ENCODE measurements around the gene GRB2. TPM values are rescaled to one million over a fixed set of nuclear protein-coding genes. Genes with fewer than 3 reads are reported as not detected.

GRB2 gene
- total and polyA plus RNA-seq, 10 of the 15 experiments (the other 5 are each of a cell fraction or from before 2014, with no cell fraction given) = 113 to 268 (median 158) TPM

DNA sequence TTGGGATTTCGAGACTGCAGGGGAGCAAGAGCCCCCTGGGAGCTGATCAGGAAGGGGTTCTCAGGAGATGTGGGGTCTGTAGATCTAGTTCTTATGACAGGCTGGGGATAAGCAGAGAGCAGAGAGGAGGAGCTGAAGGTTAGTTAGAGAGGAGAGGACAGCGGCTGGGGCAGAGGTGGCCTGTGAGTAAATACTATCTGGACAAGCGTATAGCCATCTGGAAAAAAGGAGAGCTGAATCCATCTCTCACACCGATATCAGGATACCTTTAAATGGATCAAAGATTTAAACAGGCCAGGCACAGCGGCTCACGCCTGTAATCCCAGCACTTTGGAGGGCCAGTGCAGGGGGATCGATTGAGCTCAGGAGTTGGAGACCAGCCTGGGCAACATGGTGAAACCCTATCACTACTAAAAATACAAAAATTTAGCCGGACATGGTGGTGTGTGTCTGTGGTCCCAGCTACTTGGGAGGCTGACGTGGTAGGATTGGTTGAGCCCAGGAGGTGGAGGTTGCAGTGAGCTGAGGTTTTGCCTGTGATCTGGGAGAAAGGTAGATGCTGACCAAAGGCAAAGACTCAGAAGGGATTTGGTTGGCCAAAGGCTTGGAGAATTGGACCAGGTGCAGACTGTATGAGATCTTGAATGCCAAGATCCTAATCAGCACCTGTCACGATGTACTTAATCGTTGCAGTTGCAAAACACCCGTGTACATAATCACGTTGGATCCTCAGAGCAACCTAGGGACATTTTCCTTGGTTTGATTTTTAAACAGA lies 97.3 kb downstream of the GRB2 start:
- H3K4me2 ChIP-seq (ENCODE audit: control insufficient read depth, insufficient read depth) = no peak overlapping the region
- H3K79me2 ChIP-seq (ENCODE audit: control insufficient read depth, insufficient read depth, low read length) = no peaks in the 10 kb centered on the region
- no peak for FAIRE-seq
- ATAC-seq = no peak
- ChIA-PET SMC1A (ENCODE audit: uncharacterized antibody, unreplicated experiment) (interaction anchor here (1.1 kb wide), 2 partner anchors 12 to 89 kb away, joined by 3 read pairs; no protein-coding TSS in a partner anchor), CTCF (interaction anchor here (1.0 kb wide), 1 partner anchor 38 kb away, joined by 4 read pairs; no protein-coding TSS in a partner anchor), RAD21 (ENCODE audit: unreplicated experiment) (no interaction called here), POLR2A (interaction anchor here (0.6 to 14.5 kb wide), 4 partner anchors 9 to 242 kb away, joined by 3 to 255 read pairs (median 7); no protein-coding TSS in a partner anchor)
- no peak for TF ChIP-seq CHD1 (IDR thresholded peaks at IDR 0.05; ENCODE audit: low read depth, low read length)
- no peaks in the 10 kb centered on the region for H4K20me1 ChIP-seq (ENCODE audit: control insufficient read depth, insufficient read depth)
- DNase-seq (ENCODE audit: low read depth, low spot score) = no peak
- WGBS (ENCODE audit: insufficient coverage, insufficient replicate concordance, low lambda C conversion rate, missing lambda C conversion rate) = 89% methylated on average over 13 of the region's 13 CpGs
- no TSS peak for BruUV-seq (replicated peaks)
- no peaks in the 10 kb centered on the region for H3K27me3 ChIP-seq (replicated peaks in 1 of 2; ENCODE audit: control insufficient read depth in 2 of 2, insufficient read depth in 2 of 2, low read length in 1 of 2)
- H3K9ac ChIP-seq (ENCODE audit: control insufficient read depth, insufficient read depth, low read length) = no peak overlapping the region
- no peaks in the 10 kb centered on the region for H3K36me3 ChIP-seq (ENCODE audit: control insufficient read depth in 2 of 2, insufficient read depth in 2 of 2, low read length in 1 of 2)
- in situ Hi-C loops (cut with MboI) = no loop called here
- intact Hi-C loops (cut with micrococcal nuclease; ENCODE audit: unreplicated experiment) = no loop called here
- H3K4me3 ChIP-seq = no peak overlapping the region
- H3K27ac ChIP-seq (ENCODE audit: control insufficient read depth, insufficient read depth) = no peak overlapping the region
- no peak overlapping the region for H2AFZ ChIP-seq (ENCODE audit: control insufficient read depth, low read depth, low read length)
- no peaks in the 10 kb centered on the region for H3K9me3 ChIP-seq (replicated peaks; ENCODE audit: control insufficient read depth, insufficient read depth, low read length)
- H3K4me1 ChIP-seq (ENCODE audit: control insufficient read depth, insufficient read depth, low read length) = peaks cover 9% of the 10 kb centered on the region

DNA sequence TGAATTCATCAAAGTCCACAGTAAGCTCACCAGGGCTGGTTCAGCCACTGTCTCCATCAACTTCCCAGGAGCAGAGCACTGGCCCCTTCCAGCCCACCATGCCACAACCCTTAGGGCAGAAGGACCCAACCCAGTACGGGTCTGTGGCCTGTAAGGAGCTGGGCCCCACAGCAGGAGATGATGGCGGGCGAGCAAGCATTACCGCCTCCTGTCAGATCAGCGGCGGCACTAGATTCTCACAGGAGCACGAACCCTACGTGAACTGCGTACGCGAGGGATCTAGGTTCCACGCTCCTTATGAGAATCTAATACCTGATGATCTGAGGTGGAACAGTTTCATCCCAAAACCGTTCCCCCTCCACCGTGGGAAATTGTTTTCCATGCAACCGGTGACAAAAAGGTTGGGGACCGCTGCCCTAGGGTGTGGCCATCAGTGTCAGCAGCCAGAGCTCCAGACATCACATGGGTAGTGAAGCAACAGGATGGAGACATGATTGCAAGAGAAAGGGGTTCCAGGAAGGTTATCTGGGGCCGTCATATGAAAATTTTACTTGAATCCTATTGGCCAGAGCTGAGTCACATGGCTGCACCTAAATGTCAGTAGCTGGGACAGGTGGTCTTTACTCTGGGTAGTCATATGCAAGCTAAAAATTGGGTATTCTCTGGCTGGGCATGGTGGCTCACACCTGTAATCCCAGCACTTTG lies 103.8 kb downstream of the GRB2 start:
- ChIA-PET CTCF (no interaction called here), RAD21 (ENCODE audit: unreplicated experiment) (interaction anchor here (1.1 kb wide), 1 partner anchor 12 kb away, joined by 3 read pairs; the partner anchor contains the start of gene SLC25A19), POLR2A (interaction anchor here (0.5 to 14.5 kb wide), 4 partner anchors 16 to 198 kb away, joined by 4 to 255 read pairs (median 5); no protein-coding TSS in a partner anchor), SMC1A (ENCODE audit: uncharacterized antibody, unreplicated experiment) (interaction anchor here (13.6 kb wide), 1 partner anchor 15 kb away, joined by 243 read pairs; no protein-coding TSS in a partner anchor)
- H3K9me3 ChIP-seq (replicated peaks; ENCODE audit: control insufficient read depth, insufficient read depth, low read length) = no peaks in the 10 kb centered on the region
- TF ChIP-seq FOS (IDR thresholded peaks at IDR 0.05; ENCODE audit: borderline replicate concordance, extremely low read depth, insufficient read length) = no peak
- TF ChIP-seq ESRRA (IDR thresholded peaks at IDR 0.05; ENCODE audit: low read length) = no peak
- TF ChIP-seq SMARCA5 (IDR thresholded peaks at IDR 0.05) = no peak
- no peak for TF ChIP-seq MYC (IDR thresholded peaks at IDR 0.05; ENCODE audit: insufficient read depth, insufficient read length, insufficient replicate concordance, low read length, severe bottlenecking)
- no peak for TF ChIP-seq CBX3 (IDR thresholded peaks at IDR 0.05; ENCODE audit: borderline replicate concordance, low read depth)
- no peak for DNase-seq (ENCODE audit: low read depth, low spot score)
- no peak overlapping the region for H3K4me2 ChIP-seq (ENCODE audit: control insufficient read depth, insufficient read depth)
- no peak for ATAC-seq
- WGBS (ENCODE audit: insufficient coverage, insufficient replicate concordance, low lambda C conversion rate, missing lambda C conversion rate) = 91% methylated on average over 17 of the region's 17 CpGs
- in situ Hi-C loops (cut with MboI) = no loop called here
- BruUV-seq (replicated peaks) = no TSS peak
- FAIRE-seq = no peak
- H3K4me3 ChIP-seq = no peak overlapping the region
- H3K9ac ChIP-seq (ENCODE audit: control insufficient read depth, insufficient read depth, low read length) = no peak overlapping the region
- H2AFZ ChIP-seq (ENCODE audit: control insufficient read depth, low read depth, low read length) = no peak overlapping the region
- H3K79me2 ChIP-seq (ENCODE audit: control insufficient read depth, insufficient read depth, low read length) = no peaks in the 10 kb centered on the region; the same call in 1 of the 2 replicates
- no peaks in the 10 kb centered on the region for H3K27me3 ChIP-seq (replicated peaks in 1 of 2; ENCODE audit: control insufficient read depth in 2 of 2, insufficient read depth in 2 of 2, low read length in 1 of 2)
- intact Hi-C loops (cut with micrococcal nuclease; ENCODE audit: unreplicated experiment) = no loop called here
- H3K36me3 ChIP-seq (ENCODE audit: control insufficient read depth in 2 of 2, insufficient read depth in 2 of 2, low read length in 1 of 2) = no peaks in the 10 kb centered on the region
- H3K27ac ChIP-seq (ENCODE audit: control insufficient read depth, insufficient read depth) = no peak overlapping the region
- no peaks in the 10 kb centered on the region for H4K20me1 ChIP-seq (ENCODE audit: control insufficient read depth, insufficient read depth)
- peaks cover 20% of the 10 kb centered on the region for H3K4me1 ChIP-seq (ENCODE audit: control insufficient read depth, insufficient read depth, low read length)

Data from GM12878 (cell line).